Liver (tissue), 9 donors: ENCODE data around the gene STX1A. TPM values are rescaled to one million over a fixed set of nuclear protein-coding genes. Genes with fewer than 3 reads are reported as not detected.

Experiments
- DNase-seq: peaks from one replicate; pipeline ENCODE4 v3.0.0-alpha.2; 2017; ENCODE audit warnings: low spot score
- H3K27ac ChIP-seq, 2 donors: one replicate each; pipeline ENCODE4 v1.7.0; 2013; ENCODE audit warnings: inconsistent platforms in 2 of 2, low read length in 2 of 2, control low read depth in 1 of 2, low read depth in 1 of 2, mild to moderate bottlenecking in 1 of 2
- H3K27me3 ChIP-seq, 4 donors: one replicate each; pipeline versions ENCODE4 v1.6.1 to v1.7.0; 2013; ENCODE audit warnings: low read length in 3 of 4, inconsistent platforms in 1 of 4, mild to moderate bottlenecking in 1 of 4, moderate library complexity in 1 of 4; ENCODE audit not compliant: control insufficient read depth in 4 of 4, insufficient read depth in 4 of 4
- H3K36me3 ChIP-seq, 4 donors: one replicate each; pipeline versions ENCODE4 v1.6.1 to v1.7.0; 2013; ENCODE audit warnings: low read length in 3 of 4, mild to moderate bottlenecking in 3 of 4, low read depth in 1 of 4, moderate library complexity in 1 of 4; ENCODE audit not compliant: control insufficient read depth in 4 of 4, insufficient read depth in 3 of 4
- H3K4me1 ChIP-seq, 4 donors: one replicate each; pipeline versions ENCODE4 v1.6.1 to v1.7.0; 2013; ENCODE audit warnings: low read length in 3 of 4, mild to moderate bottlenecking in 3 of 4, moderate library complexity in 1 of 4; ENCODE audit not compliant: control insufficient read depth in 4 of 4, insufficient read depth in 4 of 4
- H3K4me3 ChIP-seq, 3 donors: one replicate each; pipeline versions ENCODE4 v1.6.1 to v1.7.0; 2013; ENCODE audit warnings: low read length in 3 of 3, control low read depth in 1 of 3, low read depth in 1 of 3, mild to moderate bottlenecking in 1 of 3
- H3K9ac ChIP-seq, 2 donors: one replicate each; pipeline ENCODE4 v1.7.0; 2013; ENCODE audit warnings: low read length in 2 of 2, mild to moderate bottlenecking in 2 of 2, moderate library complexity in 2 of 2, control low read depth in 1 of 2, low read depth in 1 of 2
- H3K9me3 ChIP-seq, 4 donors: one replicate each; pipeline versions ENCODE4 v1.6.1 to v1.7.0; 2013; ENCODE audit warnings: low read length in 3 of 4; ENCODE audit not compliant: control insufficient read depth in 4 of 4
- EGR1 ChIP-seq, 2 donors: IDR thresholded peaks; 2 replicates each; pipeline ENCODE4 v1.6.1; 2016 to 2018; ENCODE audit warnings: antibody characterized with exemption in 2 of 2, low read depth in 2 of 2
- FOXA1 ChIP-seq: IDR thresholded peaks from 2 replicates; pipeline ENCODE4 v1.6.1; 2016; ENCODE audit warnings: antibody characterized with exemption
- FOXA2 ChIP-seq: IDR thresholded peaks from 2 replicates; pipeline ENCODE4 v1.6.1; 2016; ENCODE audit warnings: antibody characterized with exemption
- GABPA ChIP-seq, 2 donors: IDR thresholded peaks in 1 of 2; conservative IDR thresholded peaks in 1 of 2; 2 replicates each; pipeline ENCODE4 v1.6.1; 2016; ENCODE audit warnings: antibody characterized with exemption in 2 of 2, mild to moderate bottlenecking in 1 of 2, moderate library complexity in 1 of 2
- HNF4A ChIP-seq, 2 donors: conservative IDR thresholded peaks; 2 replicates each; pipeline ENCODE4 v1.6.1; 2016; ENCODE audit warnings: antibody characterized with exemption in 2 of 2, mild to moderate bottlenecking in 2 of 2
- JUND ChIP-seq, 2 donors: IDR thresholded peaks; 2 replicates each; pipeline ENCODE4 v1.6.1; 2016; ENCODE audit warnings: antibody characterized with exemption in 2 of 2
- NR2F2 ChIP-seq: IDR thresholded peaks from 2 replicates; pipeline ENCODE4 v1.6.1; 2016; ENCODE audit warnings: antibody characterized with exemption
- RAD21 ChIP-seq, 2 donors: IDR thresholded peaks; 2 replicates each; pipeline ENCODE4 v1.6.1; 2016; ENCODE audit warnings: antibody characterized with exemption in 2 of 2, mild to moderate bottlenecking in 2 of 2
- RXRA ChIP-seq, 2 donors: IDR thresholded peaks; 2 replicates each; pipeline ENCODE4 v1.6.1; 2017 to 2018; ENCODE audit warnings: antibody characterized with exemption in 2 of 2, mild to moderate bottlenecking in 1 of 2
- SP1 ChIP-seq: IDR thresholded peaks from 2 replicates; pipeline ENCODE4 v1.6.1; 2018; ENCODE audit warnings: antibody characterized with exemption, mild to moderate bottlenecking
- TAF1 ChIP-seq: conservative IDR thresholded peaks from 2 replicates; pipeline ENCODE4 v1.6.1; 2016; ENCODE audit warnings: antibody characterized with exemption, mild to moderate bottlenecking
- YY1 ChIP-seq: IDR thresholded peaks from 2 replicates; pipeline ENCODE4 v1.6.1; 2016; ENCODE audit warnings: antibody characterized with exemption, mild to moderate bottlenecking
- WGBS: extraction: QIAGEN DNeasy Blood & Tissue Kit; methylation state at CpG from one replicate; pipeline ENCODE4 v1.1.7; 2013; 5-methylcytosine and 5-hydroxymethylcytosine counted together
- polyA plus RNA-seq, 2 donors: library from polyadenylated mRNA; stranded (reverse) in 1 of 2; unstranded in 1 of 2; fragments of 200-250 nt in 1 of 2; fragments of >200 nt in 1 of 2; fragmentation: Nextera tagmentation in 1 of 2; extraction: Ambion mirVana in 1 of 2; gene quantifications; one replicate each; pipeline versions ENCODE4 v1.2.1 to v1.2.3, GENCODE V29; 2013 to 2015
- total RNA-seq, 2 donors: library from RNA; depleted of rRNA; stranded (reverse); fragments of >200 nt; gene quantifications; one replicate each; pipeline ENCODE4 v1.2.3, GENCODE V29; 2014
- TF ChIP-seq, protein P1 (sequence below): IDR thresholded peaks from 2 replicates; pipeline ENCODE4 v1.6.1; 2016; ENCODE audit warnings: antibody characterized with exemption
- TF ChIP-seq, protein P2 (sequence below): IDR thresholded peaks from 2 replicates; pipeline ENCODE4 v1.6.1; 2016; ENCODE audit warnings: antibody characterized with exemption
- TF ChIP-seq, protein P3 (sequence below): IDR thresholded peaks from 2 replicates; pipeline ENCODE4 v1.6.1; 2016; ENCODE audit warnings: antibody characterized with exemption, mild to moderate bottlenecking
- TF ChIP-seq, protein P4 (sequence below): fragments of 150-350 bp; IDR thresholded peaks from 2 replicates; pipeline ENCODE4 v1.5.1; 2017; ENCODE audit warnings: improper control_type of control experiment, low read depth, low read length; ENCODE audit not compliant: missing input control
- donor health status: healthy.
- donor health status: healthy.
- donor health status: healthy.
- donor health status: healthy.
- donor health status: healthy.

Gene STX1A
- total and polyA plus RNA-seq, 4 donors: 0.49 to 1.9 (median 1.1) TPM

DNA sequence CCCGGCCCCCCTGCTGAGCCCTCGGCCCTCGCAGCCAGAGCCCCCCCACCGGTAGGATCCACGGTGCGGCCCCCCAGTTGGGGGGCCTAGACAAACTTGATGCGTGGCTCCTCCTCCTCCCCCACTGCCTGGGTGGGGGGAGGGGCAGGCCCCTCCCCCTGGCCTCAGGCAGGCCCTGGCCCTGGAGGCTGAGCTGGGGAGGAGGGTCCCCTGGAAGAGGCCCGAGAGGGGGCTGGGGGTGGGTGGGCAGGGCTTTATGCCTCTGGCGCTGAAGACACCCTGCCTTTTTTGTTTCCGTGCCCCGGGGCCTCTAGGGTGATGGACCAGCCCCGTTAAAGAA, 48.2 kb downstream of the STX1A start (continued):
- TF ChIP-seq, protein P1, sequence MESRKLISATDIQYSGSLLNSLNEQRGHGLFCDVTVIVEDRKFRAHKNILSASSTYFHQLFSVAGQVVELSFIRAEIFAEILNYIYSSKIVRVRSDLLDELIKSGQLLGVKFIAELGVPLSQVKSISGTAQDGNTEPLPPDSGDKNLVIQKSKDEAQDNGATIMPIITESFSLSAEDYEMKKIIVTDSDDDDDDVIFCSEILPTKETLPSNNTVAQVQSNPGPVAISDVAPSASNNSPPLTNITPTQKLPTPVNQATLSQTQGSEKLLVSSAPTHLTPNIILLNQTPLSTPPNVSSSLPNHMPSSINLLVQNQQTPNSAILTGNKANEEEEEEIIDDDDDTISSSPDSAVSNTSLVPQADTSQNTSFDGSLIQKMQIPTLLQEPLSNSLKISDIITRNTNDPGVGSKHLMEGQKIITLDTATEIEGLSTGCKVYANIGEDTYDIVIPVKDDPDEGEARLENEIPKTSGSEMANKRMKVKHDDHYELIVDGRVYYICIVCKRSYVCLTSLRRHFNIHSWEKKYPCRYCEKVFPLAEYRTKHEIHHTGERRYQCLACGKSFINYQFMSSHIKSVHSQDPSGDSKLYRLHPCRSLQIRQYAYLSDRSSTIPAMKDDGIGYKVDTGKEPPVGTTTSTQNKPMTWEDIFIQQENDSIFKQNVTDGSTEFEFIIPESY: no peak
- TF ChIP-seq SP1: no peak
- no peak for TF ChIP-seq GABPA (IDR thresholded peaks at IDR 0.05 in 1 of 2, conservative IDR thresholded peaks at IDR 0.05 in 1 of 2)
- no peak for TF ChIP-seq FOXA1
- TF ChIP-seq JUND (IDR thresholded peaks at IDR 0.05): no peak
- TF ChIP-seq, protein P2, sequence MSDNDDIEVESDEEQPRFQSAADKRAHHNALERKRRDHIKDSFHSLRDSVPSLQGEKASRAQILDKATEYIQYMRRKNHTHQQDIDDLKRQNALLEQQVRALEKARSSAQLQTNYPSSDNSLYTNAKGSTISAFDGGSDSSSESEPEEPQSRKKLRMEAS: no peak
- TF ChIP-seq RAD21 (IDR thresholded peaks at IDR 0.05): no peak

DNA sequence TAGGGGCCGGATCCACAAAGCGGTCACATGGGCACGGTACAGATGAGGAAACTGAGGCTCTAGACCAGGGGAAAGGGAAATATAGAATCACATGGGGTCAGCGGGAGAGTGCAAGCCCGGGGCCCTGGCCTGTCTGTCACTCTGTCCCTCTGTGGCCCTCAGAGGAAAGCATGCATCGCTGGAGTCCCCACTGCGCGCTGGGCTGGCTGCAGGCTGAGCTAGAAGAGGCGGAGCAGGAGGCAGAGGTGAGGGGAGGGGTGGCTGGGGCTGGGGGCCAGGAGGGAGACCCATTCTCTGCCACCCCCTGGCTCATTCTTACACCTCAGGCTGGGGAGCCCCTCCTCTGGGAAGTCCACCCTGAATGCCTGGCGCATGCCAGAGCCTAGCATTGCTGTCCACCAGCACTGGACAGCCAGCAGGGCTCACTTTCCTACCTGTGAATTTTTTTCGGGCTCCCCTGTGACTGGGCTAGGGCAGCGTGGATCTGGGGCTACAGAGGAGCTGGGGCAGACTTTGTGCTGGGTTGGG, 49.5 kb downstream of the STX1A start:
- no peaks in the 10 kb centered on the region for H3K36me3 ChIP-seq
- WGBS: 92% methylated on average over 12 of the region's 12 CpGs
- no peak overlapping the region for H3K4me3 ChIP-seq
- no peaks in the 10 kb centered on the region for H3K9me3 ChIP-seq
- H3K9ac ChIP-seq: no peak overlapping the region
- no peak for TF ChIP-seq SP1
- TF ChIP-seq, protein P2: no peak
- no peak for TF ChIP-seq FOXA2
- no peak for TF ChIP-seq TAF1
- TF ChIP-seq EGR1 (IDR thresholded peaks at IDR 0.05; ENCODE audit: low read depth in 2 of 2): no peak
- TF ChIP-seq RXRA (IDR thresholded peaks at IDR 0.05): no peak
- TF ChIP-seq YY1: no peak
- no peak for TF ChIP-seq HNF4A (conservative IDR thresholded peaks at IDR 0.05)
- no peak for TF ChIP-seq RAD21 (IDR thresholded peaks at IDR 0.05)
- TF ChIP-seq NR2F2: no peak
- TF ChIP-seq, protein P3, sequence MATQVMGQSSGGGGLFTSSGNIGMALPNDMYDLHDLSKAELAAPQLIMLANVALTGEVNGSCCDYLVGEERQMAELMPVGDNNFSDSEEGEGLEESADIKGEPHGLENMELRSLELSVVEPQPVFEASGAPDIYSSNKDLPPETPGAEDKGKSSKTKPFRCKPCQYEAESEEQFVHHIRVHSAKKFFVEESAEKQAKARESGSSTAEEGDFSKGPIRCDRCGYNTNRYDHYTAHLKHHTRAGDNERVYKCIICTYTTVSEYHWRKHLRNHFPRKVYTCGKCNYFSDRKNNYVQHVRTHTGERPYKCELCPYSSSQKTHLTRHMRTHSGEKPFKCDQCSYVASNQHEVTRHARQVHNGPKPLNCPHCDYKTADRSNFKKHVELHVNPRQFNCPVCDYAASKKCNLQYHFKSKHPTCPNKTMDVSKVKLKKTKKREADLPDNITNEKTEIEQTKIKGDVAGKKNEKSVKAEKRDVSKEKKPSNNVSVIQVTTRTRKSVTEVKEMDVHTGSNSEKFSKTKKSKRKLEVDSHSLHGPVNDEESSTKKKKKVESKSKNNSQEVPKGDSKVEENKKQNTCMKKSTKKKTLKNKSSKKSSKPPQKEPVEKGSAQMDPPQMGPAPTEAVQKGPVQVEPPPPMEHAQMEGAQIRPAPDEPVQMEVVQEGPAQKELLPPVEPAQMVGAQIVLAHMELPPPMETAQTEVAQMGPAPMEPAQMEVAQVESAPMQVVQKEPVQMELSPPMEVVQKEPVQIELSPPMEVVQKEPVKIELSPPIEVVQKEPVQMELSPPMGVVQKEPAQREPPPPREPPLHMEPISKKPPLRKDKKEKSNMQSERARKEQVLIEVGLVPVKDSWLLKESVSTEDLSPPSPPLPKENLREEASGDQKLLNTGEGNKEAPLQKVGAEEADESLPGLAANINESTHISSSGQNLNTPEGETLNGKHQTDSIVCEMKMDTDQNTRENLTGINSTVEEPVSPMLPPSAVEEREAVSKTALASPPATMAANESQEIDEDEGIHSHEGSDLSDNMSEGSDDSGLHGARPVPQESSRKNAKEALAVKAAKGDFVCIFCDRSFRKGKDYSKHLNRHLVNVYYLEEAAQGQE: no peak
- TF ChIP-seq, protein P4, sequence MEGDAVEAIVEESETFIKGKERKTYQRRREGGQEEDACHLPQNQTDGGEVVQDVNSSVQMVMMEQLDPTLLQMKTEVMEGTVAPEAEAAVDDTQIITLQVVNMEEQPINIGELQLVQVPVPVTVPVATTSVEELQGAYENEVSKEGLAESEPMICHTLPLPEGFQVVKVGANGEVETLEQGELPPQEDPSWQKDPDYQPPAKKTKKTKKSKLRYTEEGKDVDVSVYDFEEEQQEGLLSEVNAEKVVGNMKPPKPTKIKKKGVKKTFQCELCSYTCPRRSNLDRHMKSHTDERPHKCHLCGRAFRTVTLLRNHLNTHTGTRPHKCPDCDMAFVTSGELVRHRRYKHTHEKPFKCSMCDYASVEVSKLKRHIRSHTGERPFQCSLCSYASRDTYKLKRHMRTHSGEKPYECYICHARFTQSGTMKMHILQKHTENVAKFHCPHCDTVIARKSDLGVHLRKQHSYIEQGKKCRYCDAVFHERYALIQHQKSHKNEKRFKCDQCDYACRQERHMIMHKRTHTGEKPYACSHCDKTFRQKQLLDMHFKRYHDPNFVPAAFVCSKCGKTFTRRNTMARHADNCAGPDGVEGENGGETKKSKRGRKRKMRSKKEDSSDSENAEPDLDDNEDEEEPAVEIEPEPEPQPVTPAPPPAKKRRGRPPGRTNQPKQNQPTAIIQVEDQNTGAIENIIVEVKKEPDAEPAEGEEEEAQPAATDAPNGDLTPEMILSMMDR: no peak
- no peak for TF ChIP-seq GABPA (IDR thresholded peaks at IDR 0.05 in 1 of 2, conservative IDR thresholded peaks at IDR 0.05 in 1 of 2)
- H3K27me3 ChIP-seq: no peaks in the 10 kb centered on the region
- H3K27ac ChIP-seq: no peak overlapping the region
- peaks cover 8 to 26% (median 17%) of the 10 kb centered on the region in 4 donors for H3K4me1 ChIP-seq
- no peak for DNase-seq
